Right lobe of liver (tissue), 6 donors: ENCODE results near the gene DLG4. TPM values are rescaled to one million over a fixed set of nuclear protein-coding genes. Genes with fewer than 3 reads are reported as not detected.
A peak's percentile ranks its signal among the peaks of the same experiment; 100 is the strongest.
"Not testable (repeated sequence)": the region's sequence is repeated elsewhere in the genome, so short reads cannot be mapped to it uniquely, and the experiment has no call there.

Experiments
- ATAC-seq, 4 donors: fragments of 200-7000 bp; cut with Tn5 transposase; one replicate each; pipeline ENCODE4 v1.9.1; 2020; ENCODE audit warnings: mild to moderate bottlenecking in 4 of 4, moderate library complexity in 4 of 4
- DNase-seq, 3 donors: peaks; one replicate each; pipeline ENCODE4 v3.0.0-alpha.2; 2020
- H3K27ac ChIP-seq, 3 donors: fragments of 200-600 bp; one replicate each; pipeline ENCODE4 v1.8.0; 2022
- H3K27me3 ChIP-seq, 2 donors: fragments of 200-600 bp; one replicate each; pipeline ENCODE4 v1.8.0; 2022
- H3K36me3 ChIP-seq, 4 donors: fragments of 200-600 bp; sonication (generic) in 1 of 4; one replicate each; pipeline versions ENCODE4 v1.5.1 to v1.8.0; 2017 to 2022; ENCODE audit warnings: control low read depth in 1 of 4
- H3K4me1 ChIP-seq, 4 donors: fragments of 200-600 bp; sonication (generic) in 1 of 4; one replicate each; pipeline versions ENCODE4 v1.5.1 to v1.8.0; 2017 to 2022; ENCODE audit warnings: control low read depth in 1 of 4
- H3K4me3 ChIP-seq, 3 donors: fragments of 200-600 bp; one replicate each; pipeline ENCODE4 v1.8.0; 2022
- H3K9me3 ChIP-seq, 4 donors: fragments of 200-600 bp; sonication (generic) in 1 of 4; one replicate each; pipeline versions ENCODE4 v1.5.1 to v1.8.0; 2017 to 2022; ENCODE audit warnings: control low read depth in 1 of 4
- POLR2A ChIP-seq: fragments of 450-650 bp; IDR thresholded peaks from one replicate; pipeline ENCODE4 v1.6.1; 2017; ENCODE audit warnings: antibody characterized with exemption, mild to moderate bottlenecking
- WGBS: methylation state at CpG from one replicate; pipeline ENCODE4 v1.1.6; 2018; ENCODE audit warnings: low coverage, low lambda C conversion rate; ENCODE audit not compliant: insufficient coverage; ENCODE audit errors: missing lambda C conversion rate; 5-methylcytosine and 5-hydroxymethylcytosine counted together
- intact Hi-C, 2 donors: fragments of 100-400 bp; cut with DNase I; formaldehyde crosslinking; loops; one replicate each; pipeline versions ENCODE4 v1.11.2 to v1.14.1; 2022
- total RNA-seq, 6 experiments: library from RNA; depleted of rRNA in 2 of 6; stranded (reverse); fragments of >200 nt in 2 of 6; fragmentation: NEBNext Ultra II Directional in 3 of 6; extraction: Animal tissue kit (Norgen Biotek cat#: 25700) in 3 of 6; gene quantifications; one replicate each; pipeline versions ENCODE4 v1.1.0 to v1.2.4, GENCODE V29; 2016 to 2023
- TF ChIP-seq, protein P1 (sequence below), 4 donors: fragments of 200-600 bp in 3 of 4; fragments of 450-650 bp in 1 of 4; IDR thresholded peaks; one replicate each; pipeline versions ENCODE4 v1.5.1 to v1.8.0; 2016 to 2022; ENCODE audit warnings: antibody characterized with exemption in 4 of 4, mild to moderate bottlenecking in 2 of 4
- donor health status: DM: no; HTN: yes; CAD: no.
- donor health status: DM: no; HTN: no; CAD: no.
- donor health status: DM: no; HTN: no; CAD: no.
- donor health status: DM: no; HTN: yes; CAD: no.
- donor health status: DM: no; HTN: yes; CAD: no.

DLG4 gene
- total RNA-seq, 6 experiments from 2014 or later = 3.0 to 6.4 (median 4.1) TPM

DNA sequence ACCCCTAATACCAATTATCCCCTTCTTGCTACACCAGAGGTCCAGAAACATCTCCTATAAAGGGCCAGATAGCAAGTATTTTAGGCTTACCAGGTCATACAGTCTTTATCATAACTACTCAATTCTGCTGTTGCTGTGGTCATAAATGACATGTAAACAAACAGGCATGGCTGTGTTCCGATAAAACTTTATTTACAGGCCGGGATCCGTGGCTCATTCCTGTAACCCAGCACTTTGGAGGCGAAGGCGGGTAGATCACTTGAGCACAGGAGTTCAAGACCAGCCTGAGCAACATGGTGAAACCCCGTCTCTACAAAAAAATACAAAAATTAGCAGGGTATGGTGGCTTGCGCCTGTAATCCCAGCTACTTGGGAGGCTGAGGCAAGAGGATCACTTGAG is 52.8 kb downstream of the DLG4 start:
- ATAC-seq (no peak), DNase-seq (no peak)
- intact Hi-C loops = no loop called here
- WGBS = 81% methylated on average over 7 of the region's 7 CpGs
- peaks cover 0 to 44% (median 7%) of the 10 kb centered on the region in 4 donors for H3K4me1 ChIP-seq
- peak overlapping the region in 2 of 3 donors; percentile 66 for H3K27ac ChIP-seq
- H3K9me3 ChIP-seq = no peaks in the 10 kb centered on the region
- H3K4me3 ChIP-seq = no peak overlapping the region
- no peaks in the 10 kb centered on the region for H3K27me3 ChIP-seq
- TF ChIP-seq POLR2A = no peak
- TF ChIP-seq, protein P1, sequence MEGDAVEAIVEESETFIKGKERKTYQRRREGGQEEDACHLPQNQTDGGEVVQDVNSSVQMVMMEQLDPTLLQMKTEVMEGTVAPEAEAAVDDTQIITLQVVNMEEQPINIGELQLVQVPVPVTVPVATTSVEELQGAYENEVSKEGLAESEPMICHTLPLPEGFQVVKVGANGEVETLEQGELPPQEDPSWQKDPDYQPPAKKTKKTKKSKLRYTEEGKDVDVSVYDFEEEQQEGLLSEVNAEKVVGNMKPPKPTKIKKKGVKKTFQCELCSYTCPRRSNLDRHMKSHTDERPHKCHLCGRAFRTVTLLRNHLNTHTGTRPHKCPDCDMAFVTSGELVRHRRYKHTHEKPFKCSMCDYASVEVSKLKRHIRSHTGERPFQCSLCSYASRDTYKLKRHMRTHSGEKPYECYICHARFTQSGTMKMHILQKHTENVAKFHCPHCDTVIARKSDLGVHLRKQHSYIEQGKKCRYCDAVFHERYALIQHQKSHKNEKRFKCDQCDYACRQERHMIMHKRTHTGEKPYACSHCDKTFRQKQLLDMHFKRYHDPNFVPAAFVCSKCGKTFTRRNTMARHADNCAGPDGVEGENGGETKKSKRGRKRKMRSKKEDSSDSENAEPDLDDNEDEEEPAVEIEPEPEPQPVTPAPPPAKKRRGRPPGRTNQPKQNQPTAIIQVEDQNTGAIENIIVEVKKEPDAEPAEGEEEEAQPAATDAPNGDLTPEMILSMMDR (IDR thresholded peaks at IDR 0.05) = no peak
- peaks cover 0 to 3% (median 0%) of the 10 kb centered on the region in 4 donors for H3K36me3 ChIP-seq

DNA sequence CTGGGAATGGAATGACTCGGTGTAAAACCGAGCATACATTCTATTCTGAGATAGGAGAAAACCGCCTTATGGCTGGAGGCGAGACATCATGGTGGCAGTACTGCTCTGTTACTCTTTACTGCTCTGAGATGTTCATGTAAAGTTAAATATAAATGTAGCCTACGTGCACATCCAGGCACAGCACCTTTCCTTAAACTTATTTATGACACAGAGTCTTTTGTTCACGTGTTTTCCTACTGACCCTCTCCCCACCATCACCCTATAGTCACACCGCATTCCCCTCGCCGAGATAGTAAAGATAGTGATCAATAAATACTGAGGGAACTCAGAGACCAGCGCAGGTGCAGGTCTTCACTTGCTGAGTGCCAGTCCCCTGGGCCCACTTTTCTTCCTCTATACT is 60.1 kb downstream of the DLG4 start:
- peaks cover 0 to 12% (median 0%) of the 10 kb centered on the region in 4 donors for H3K4me1 ChIP-seq
- H3K36me3 ChIP-seq, H3K4me3 ChIP-seq, ATAC-seq, H3K9me3 ChIP-seq, H3K27ac ChIP-seq, H3K27me3 ChIP-seq, DNase-seq, intact Hi-C loops: not testable (repeated sequence)
- 81% methylated on average over 10 of the region's 10 CpGs for WGBS

DNA sequence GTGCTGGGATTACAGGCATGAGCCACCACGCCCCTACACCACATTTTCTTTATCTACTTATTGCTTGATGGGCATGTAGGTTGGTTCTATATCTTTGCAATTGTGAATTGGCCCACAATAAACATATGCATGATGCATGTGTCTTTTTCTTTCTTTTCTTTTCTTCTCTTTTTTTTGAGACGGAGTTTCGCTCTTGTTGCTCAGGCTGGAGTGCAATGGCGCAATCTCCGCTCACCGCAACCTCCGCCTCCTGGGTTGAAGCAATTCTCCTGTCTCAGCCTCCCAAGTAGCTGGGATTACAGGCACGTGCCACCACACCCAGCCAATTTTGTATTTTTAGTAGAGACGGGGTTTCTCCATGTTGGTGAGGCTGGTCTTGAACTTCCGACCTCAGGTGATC is 61.2 kb downstream of the DLG4 start:
- H3K4me3 ChIP-seq, ATAC-seq, H3K4me1 ChIP-seq, H3K36me3 ChIP-seq, intact Hi-C loops, DNase-seq, H3K27me3 ChIP-seq, H3K27ac ChIP-seq, H3K9me3 ChIP-seq: not testable (repeated sequence)
- WGBS = 71% methylated on average over 10 of the region's 10 CpGs

DNA sequence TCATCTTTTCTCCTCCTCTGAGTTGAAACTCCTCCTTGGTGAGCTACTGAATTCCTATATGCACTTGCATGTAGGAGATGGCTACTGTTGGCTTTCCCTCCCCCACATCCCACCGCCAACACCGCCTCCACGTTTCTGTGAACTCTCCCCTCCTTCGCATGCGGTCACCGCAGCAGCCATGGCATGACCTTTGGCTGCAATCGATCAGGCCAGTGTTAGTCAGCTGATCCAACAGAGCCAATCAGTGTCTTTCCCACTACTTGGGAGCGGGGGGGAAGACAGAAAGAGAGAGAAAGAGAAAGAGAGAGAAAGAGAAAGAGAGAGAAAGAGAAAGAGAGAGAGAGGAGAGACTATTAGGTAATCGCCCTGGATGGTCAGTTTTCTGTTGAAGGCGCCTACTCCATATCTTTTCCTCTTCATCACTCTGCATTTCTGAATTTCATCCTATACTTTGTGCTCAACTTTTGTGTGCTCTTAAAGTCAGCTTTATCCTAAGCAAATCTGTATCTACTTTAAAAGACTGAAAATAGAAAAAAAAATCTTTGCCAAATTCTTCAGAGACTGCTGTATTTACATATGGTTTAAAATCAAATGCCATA is 63.2 kb downstream of the DLG4 start:
- Histone ChIP-seq H3K36me3 (no peaks in the 10 kb centered on the region), H3K4me1 (peaks cover 0 to 10% (median 0%) of the 10 kb centered on the region in 4 donors), H3K27ac (peak overlapping the region in 1 of 3 donors; percentile 79), H3K27me3 (no peaks in the 10 kb centered on the region), H3K9me3 (no peaks in the 10 kb centered on the region), H3K4me3 (peak overlapping the region in 2 of 3 donors; percentile 9 to 23)
- ATAC-seq = peak; percentile 97 to 99 (median 98)
- WGBS = 21% methylated on average over 10 of the region's 10 CpGs
- TF ChIP-seq, protein P1 (IDR thresholded peaks at IDR 0.05) = no peak
- TF ChIP-seq POLR2A = peak; percentile 32
- peak; percentile 84 to 90 (median 85) for DNase-seq
- intact Hi-C loops = no loop called here

DNA sequence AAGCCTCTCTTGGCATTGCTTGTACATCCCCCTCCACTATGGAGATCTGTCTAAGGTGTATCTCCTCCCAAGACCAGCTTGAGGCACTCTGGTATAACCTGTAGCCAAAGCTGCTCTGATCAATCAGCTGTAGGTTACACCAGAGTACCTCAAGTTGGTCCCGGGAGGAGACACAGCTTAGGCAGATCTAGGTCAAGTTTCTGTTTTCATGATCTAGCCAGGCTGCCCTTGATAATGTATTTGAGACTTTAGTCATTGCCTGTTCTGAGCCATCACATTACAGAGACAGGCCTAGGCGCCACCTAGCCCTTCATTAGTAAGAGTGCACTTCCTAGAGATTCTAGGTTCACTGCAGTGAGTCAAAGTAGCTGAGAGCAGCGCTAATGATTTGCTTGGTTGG is 71.9 kb downstream of the DLG4 start:
- Histone ChIP-seq H3K4me3 (no peak overlapping the region), H3K27ac (no peak overlapping the region), H3K4me1 (no peaks in the 10 kb centered on the region), H3K36me3 (no peaks in the 10 kb centered on the region), H3K27me3 (no peaks in the 10 kb centered on the region), H3K9me3 (no peaks in the 10 kb centered on the region)
- TF ChIP-seq, protein P1 (IDR thresholded peaks at IDR 0.05) = no peak
- TF ChIP-seq POLR2A = no peak
- intact Hi-C loops = no loop called here
- WGBS = 75% methylated on average over 3 of the region's 3 CpGs
- no peak for DNase-seq
- peak in 3 of 4 donors; percentile 19 to 61 (median 33) for ATAC-seq
